IMR-90 (cell line): ENCODE data around the gene GRHL3.

Experiments used
- MAFK ChIP-seq: IDR thresholded peaks from 2 replicates; pipeline ENCODE4 v1.6.1; 2012; ENCODE audit warnings: low read depth, low read length, improper control_type of control experiment
- POLR2A ChIP-seq: IDR thresholded peaks from 2 replicates; pipeline ENCODE4 v1.6.1; 2012; ENCODE audit warnings: mild to moderate bottlenecking, low read depth, low read length
- RAD21 ChIP-seq: IDR thresholded peaks from 2 replicates; pipeline ENCODE4 v1.6.1; 2012; ENCODE audit warnings: low read length, improper control_type of control experiment
- RFX5 ChIP-seq: IDR thresholded peaks from 2 replicates; pipeline ENCODE4 v1.8.0; 2012; ENCODE audit warnings: low read depth, mild to moderate bottlenecking, low read length, moderate library complexity
- TF ChIP-seq, protein P1 (sequence below): conservative IDR thresholded peaks from 2 replicates; pipeline ENCODE4 v1.5.1; 2012; ENCODE audit warnings: mild to moderate bottlenecking, low read depth, low read length, improper control_type of control experiment
- TF ChIP-seq, protein P2 (sequence below): fragments of 150-350 bp; IDR thresholded peaks from 2 replicates; pipeline ENCODE4 v1.6.1; 2016; ENCODE audit warnings: low read depth, mild to moderate bottlenecking, low read length, moderate library complexity, borderline replicate concordance
- TF ChIP-seq, protein P3 (sequence below): fragments of 150-350 bp; IDR thresholded peaks from 2 replicates; pipeline ENCODE4 v1.6.1; 2017; ENCODE audit warnings: mild to moderate bottlenecking, antibody characterized with exemption, low read length, low read depth

DNA sequence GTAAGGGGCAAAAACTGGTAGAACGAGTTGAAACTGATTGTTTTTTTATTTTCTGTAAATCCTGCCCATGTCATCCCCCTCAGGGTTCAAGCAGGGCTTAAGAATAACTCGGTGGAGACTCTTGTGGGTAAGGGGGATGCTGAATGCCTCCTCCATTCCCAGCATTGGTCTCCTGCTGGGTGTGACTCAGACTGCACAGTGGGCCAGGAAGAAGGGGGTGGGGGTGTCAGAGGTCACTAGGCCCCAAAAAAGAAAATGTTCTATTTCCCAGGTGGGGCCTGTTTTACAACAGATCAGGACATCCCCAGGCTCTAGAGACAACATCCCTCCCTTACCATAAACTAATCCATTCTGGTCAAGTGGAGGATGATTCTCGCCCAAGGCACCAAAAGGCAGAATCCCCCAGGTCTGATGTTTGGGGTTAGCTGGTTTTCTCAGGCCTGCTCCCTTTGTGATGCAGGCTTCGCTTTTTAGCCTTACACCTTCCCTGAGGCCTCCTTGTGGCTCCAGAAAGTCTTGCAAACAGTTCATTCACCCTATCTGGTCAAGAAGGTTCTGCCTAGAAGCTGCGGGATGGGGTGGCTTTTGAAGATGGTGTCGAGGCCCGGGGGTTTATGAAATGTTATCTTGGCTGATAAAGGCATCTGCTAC, 10.7 kb upstream of the GRHL3 start:
- TF ChIP-seq, protein P1, sequence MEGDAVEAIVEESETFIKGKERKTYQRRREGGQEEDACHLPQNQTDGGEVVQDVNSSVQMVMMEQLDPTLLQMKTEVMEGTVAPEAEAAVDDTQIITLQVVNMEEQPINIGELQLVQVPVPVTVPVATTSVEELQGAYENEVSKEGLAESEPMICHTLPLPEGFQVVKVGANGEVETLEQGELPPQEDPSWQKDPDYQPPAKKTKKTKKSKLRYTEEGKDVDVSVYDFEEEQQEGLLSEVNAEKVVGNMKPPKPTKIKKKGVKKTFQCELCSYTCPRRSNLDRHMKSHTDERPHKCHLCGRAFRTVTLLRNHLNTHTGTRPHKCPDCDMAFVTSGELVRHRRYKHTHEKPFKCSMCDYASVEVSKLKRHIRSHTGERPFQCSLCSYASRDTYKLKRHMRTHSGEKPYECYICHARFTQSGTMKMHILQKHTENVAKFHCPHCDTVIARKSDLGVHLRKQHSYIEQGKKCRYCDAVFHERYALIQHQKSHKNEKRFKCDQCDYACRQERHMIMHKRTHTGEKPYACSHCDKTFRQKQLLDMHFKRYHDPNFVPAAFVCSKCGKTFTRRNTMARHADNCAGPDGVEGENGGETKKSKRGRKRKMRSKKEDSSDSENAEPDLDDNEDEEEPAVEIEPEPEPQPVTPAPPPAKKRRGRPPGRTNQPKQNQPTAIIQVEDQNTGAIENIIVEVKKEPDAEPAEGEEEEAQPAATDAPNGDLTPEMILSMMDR: peak; percentile 29
- no peak for TF ChIP-seq POLR2A
- TF ChIP-seq, protein P2, sequence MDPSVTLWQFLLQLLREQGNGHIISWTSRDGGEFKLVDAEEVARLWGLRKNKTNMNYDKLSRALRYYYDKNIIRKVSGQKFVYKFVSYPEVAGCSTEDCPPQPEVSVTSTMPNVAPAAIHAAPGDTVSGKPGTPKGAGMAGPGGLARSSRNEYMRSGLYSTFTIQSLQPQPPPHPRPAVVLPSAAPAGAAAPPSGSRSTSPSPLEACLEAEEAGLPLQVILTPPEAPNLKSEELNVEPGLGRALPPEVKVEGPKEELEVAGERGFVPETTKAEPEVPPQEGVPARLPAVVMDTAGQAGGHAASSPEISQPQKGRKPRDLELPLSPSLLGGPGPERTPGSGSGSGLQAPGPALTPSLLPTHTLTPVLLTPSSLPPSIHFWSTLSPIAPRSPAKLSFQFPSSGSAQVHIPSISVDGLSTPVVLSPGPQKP: no peak
- TF ChIP-seq MAFK: no peak
- peak; percentile 33; the same call in 1 of the 2 replicates for TF ChIP-seq RAD21
- TF ChIP-seq, protein P3, sequence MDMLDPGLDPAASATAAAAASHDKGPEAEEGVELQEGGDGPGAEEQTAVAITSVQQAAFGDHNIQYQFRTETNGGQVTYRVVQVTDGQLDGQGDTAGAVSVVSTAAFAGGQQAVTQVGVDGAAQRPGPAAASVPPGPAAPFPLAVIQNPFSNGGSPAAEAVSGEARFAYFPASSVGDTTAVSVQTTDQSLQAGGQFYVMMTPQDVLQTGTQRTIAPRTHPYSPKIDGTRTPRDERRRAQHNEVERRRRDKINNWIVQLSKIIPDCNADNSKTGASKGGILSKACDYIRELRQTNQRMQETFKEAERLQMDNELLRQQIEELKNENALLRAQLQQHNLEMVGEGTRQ: no peak
- no peak for TF ChIP-seq RFX5
